Thyroid gland (tissue), 4 donors: ENCODE data around the gene PLAC1.

ENCODE experiments used
- CTCF ChIP-seq, 6 experiments: fragments of 200-600 bp in 3 of 6; fragments of 450-650 bp in 3 of 6; sonication (generic) in 3 of 6; IDR thresholded peaks; one replicate each; pipeline ENCODE4 v1.5.1; 2016 to 2019; ENCODE audit warnings: antibody characterized with exemption in 6 of 6, mild to moderate bottlenecking in 2 of 6, inconsistent platforms in 1 of 6, moderate library complexity in 1 of 6
- POLR2A ChIP-seq, 2 donors: fragments of 450-650 bp; IDR thresholded peaks; one replicate each; pipeline ENCODE4 v1.6.1; 2017; ENCODE audit warnings: antibody characterized with exemption in 2 of 2, mild to moderate bottlenecking in 2 of 2, moderate library complexity in 1 of 2

- no peak for TF ChIP-seq POLR2A (IDR thresholded peaks at IDR 0.05)
- TF ChIP-seq CTCF (IDR thresholded peaks at IDR 0.05): no peak
These were observed 15.9 kb downstream of the PLAC1 start for GRCh38 chrX:134642386-134642785.
